Esophagus squamous epithelium (tissue), 5 donors: ENCODE data around the gene PDCD1LG2. TPM values are rescaled to one million over a fixed set of nuclear protein-coding genes. Genes with fewer than 3 reads are reported as not detected.
A peak's percentile ranks its signal among the peaks of the same experiment; 100 is the strongest.

ENCODE experiments used
- DNase-seq: peaks from one replicate; lab custom pipeline; 2025; lab: John Stamatoyannopoulos, UW
- H3K27ac ChIP-seq, 4 donors: fragments of 200-600 bp; sonication (generic); one replicate each; pipeline ENCODE4 v1.5.1; 2016 to 2019; ENCODE audit warnings: mild to moderate bottlenecking in 1 of 4
- H3K27me3 ChIP-seq, 4 donors: fragments of 200-600 bp; sonication (generic); 1 replicate in 3 of 4; 2 replicates in 1 of 4; pipeline versions ENCODE4 v1.5.1 to v1.6.0; 2017 to 2021; ENCODE audit warnings: antibody characterized with exemption in 1 of 4
- H3K36me3 ChIP-seq, 3 donors: fragments of 200-600 bp; sonication (generic); one replicate each; pipeline ENCODE4 v1.5.1; 2016 to 2019
- H3K4me1 ChIP-seq, 3 donors: fragments of 200-600 bp; sonication (generic); one replicate each; pipeline ENCODE4 v1.5.1; 2017 to 2019
- H3K4me3 ChIP-seq, 4 donors: fragments of 200-600 bp; sonication (generic); 1 replicate in 3 of 4; 2 replicates in 1 of 4; pipeline ENCODE4 v1.5.1; 2016 to 2019; ENCODE audit warnings: mild to moderate bottlenecking in 2 of 4, moderate library complexity in 1 of 4
- H3K9me3 ChIP-seq, 3 donors: fragments of 200-600 bp; sonication (generic); one replicate each; pipeline ENCODE4 v1.5.1; 2016 to 2019
- CTCF ChIP-seq, 6 experiments: fragments of 450-650 bp in 4 of 6; fragments of 200-600 bp in 2 of 6; sonication (generic) in 2 of 6; IDR thresholded peaks; one replicate each; pipeline ENCODE4 v1.5.1; 2016 to 2019; ENCODE audit warnings: antibody characterized with exemption in 6 of 6, mild to moderate bottlenecking in 4 of 6, moderate library complexity in 4 of 6
- POLR2A ChIP-seq, 4 donors: fragments of 450-650 bp; IDR thresholded peaks; one replicate each; pipeline ENCODE4 v1.6.1; 2017; ENCODE audit warnings: antibody characterized with exemption in 4 of 4, mild to moderate bottlenecking in 4 of 4, moderate library complexity in 3 of 4
- WGBS, 2 donors: methylation state at CpG; one replicate each; pipeline ENCODE4 v1.1.5; 2018; 5-methylcytosine and 5-hydroxymethylcytosine counted together
- intact Hi-C: fragments of 100-400 bp; cut with DNase I; formaldehyde crosslinking; loops from one replicate; pipeline ENCODE4 v1.15.0; 2022
- total RNA-seq, 4 donors: library from RNA; depleted of rRNA; stranded (reverse); fragments of >200 nt; gene quantifications; one replicate each; pipeline ENCODE4 v1.1.0, GENCODE V29; 2016
- donor health status: DM: yes; HTN: yes; CAD: no.

The PDCD1LG2 gene
- total RNA-seq, 4 donors from 2014 or later, result 0.23 to 3.6 (median 0.31) TPM

DNA sequence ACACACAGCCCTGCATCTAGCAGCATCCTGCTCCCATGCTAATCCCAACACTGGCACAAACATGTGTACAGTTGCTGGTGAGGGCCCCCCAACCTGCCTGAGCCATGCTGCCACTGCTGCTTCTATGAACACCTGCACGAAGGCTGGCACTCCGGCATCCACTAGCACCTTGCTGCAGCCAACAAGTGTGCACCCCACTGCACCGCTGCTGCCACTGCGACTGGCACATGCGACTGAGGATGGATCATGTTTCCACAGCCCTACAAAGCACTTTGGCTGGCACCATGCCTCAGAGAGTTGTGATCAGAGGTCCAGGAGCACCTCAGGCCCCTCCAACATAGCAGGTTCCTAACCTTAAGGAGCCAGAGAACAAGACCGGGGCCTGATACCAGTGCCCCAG lies 7.8 kb upstream of the PDCD1LG2 start:
- Histone ChIP-seq H3K9me3 (no peaks in the 10 kb centered on the region), H3K4me3 (no peak overlapping the region), H3K27ac (no peak overlapping the region), H3K4me1 (peaks cover 0 to 21% (median 0%) of the 10 kb centered on the region in 3 donors), H3K27me3 (no peaks in the 10 kb centered on the region), H3K36me3 (no peaks in the 10 kb centered on the region)
- 74 to 100% methylated on average over 1 to 3 of the region's 6 CpGs for WGBS, 2 donors
- intact Hi-C loops, result no loop called here
- TF ChIP-seq CTCF (IDR thresholded peaks at IDR 0.05) (no peak), POLR2A (IDR thresholded peaks at IDR 0.05) (no peak)
- DNase-seq, result no peak

- Histone ChIP-seq H3K36me3 (no peaks in the 10 kb centered on the region), H3K27me3 (no peaks in the 10 kb centered on the region), H3K9me3 (no peaks in the 10 kb centered on the region), H3K4me1 (peaks cover 0 to 33% (median 15%) of the 10 kb centered on the region in 3 donors), H3K4me3 (no peak overlapping the region), H3K27ac (peak overlapping the region in 3 of 4 donors; percentile 76 to 83 (median 78))
- intact Hi-C loops, result no loop called here
- TF ChIP-seq CTCF (IDR thresholded peaks at IDR 0.05) (no peak), POLR2A (IDR thresholded peaks at IDR 0.05) (no peak)
- WGBS, 2 donors, result 47 to 52% methylated on average over 2 of the region's 2 CpGs
- DNase-seq, result no peak
These were observed 758 bp upstream of the PDCD1LG2 start for GRCh38 chr9:5509573-5509972.

DNA sequence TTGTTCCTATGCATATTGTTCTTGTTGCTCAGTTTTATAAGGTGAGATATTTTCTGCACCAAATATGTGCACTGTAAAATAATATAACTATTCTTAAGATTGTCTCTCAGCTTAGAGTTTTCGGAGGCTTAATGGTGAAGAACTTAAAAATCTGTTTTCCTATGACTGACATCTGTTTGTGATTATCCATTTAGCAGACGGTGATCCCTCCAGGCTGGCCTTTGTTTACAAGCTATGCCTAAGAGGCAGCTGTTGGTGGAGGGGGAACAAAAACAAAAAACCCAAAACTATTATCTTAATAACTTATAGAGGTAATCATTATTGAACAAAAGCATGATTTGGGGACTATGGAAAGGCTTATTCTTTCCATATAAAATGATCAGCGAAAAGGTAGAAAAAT lies 658 bp downstream of the PDCD1LG2 start:
- Histone ChIP-seq H3K4me1 (peaks cover 0 to 33% (median 15%) of the 10 kb centered on the region in 3 donors), H3K4me3 (peak overlapping the region in 3 of 4 donors; percentile 22 to 59 (median 30)), H3K36me3 (no peaks in the 10 kb centered on the region), H3K27ac (peak overlapping the region in 3 of 4 donors; percentile 76 to 83 (median 78)), H3K9me3 (no peaks in the 10 kb centered on the region), H3K27me3 (no peaks in the 10 kb centered on the region)
- no peak for DNase-seq
- WGBS, 2 donors, result 79 to 82% methylated on average over 3 of the region's 3 CpGs
- intact Hi-C loops, result no loop called here
- TF ChIP-seq POLR2A (IDR thresholded peaks at IDR 0.05) (no peak), CTCF (IDR thresholded peaks at IDR 0.05) (no peak)

- intact Hi-C loops, result no loop called here
- 75 to 87% methylated on average over 1 of the region's 1 CpG for WGBS, 2 donors
These were observed 1.1 kb downstream of the PDCD1LG2 start for GRCh38 chr9:5511476-5511875.

More at GRCh38 chr9:5511476-5511875, 1.1 kb downstream of the PDCD1LG2 start:
- Histone ChIP-seq H3K9me3 (no peaks in the 10 kb centered on the region), H3K36me3 (no peaks in the 10 kb centered on the region), H3K27me3 (no peaks in the 10 kb centered on the region), H3K27ac (no peak overlapping the region), H3K4me3 (peak overlapping the region in 2 of 4 donors; percentile 30 to 59), H3K4me1 (peaks cover 0 to 33% (median 15%) of the 10 kb centered on the region in 3 donors)
- TF ChIP-seq CTCF (IDR thresholded peaks at IDR 0.05) (no peak), POLR2A (IDR thresholded peaks at IDR 0.05) (no peak)
- DNase-seq, result no peak
